CD4-positive, alpha-beta memory T cell (primary cell): Measurements from ENCODE around the gene NOTCH1. TPM values are rescaled to one million over a fixed set of nuclear protein-coding genes. Genes with fewer than 3 reads are reported as not detected.

Source experiments
- CTCF ChIA-PET: fragments of 350-600 bp; sonication (Branson Sonifier 250); formaldehyde crosslinking; loops from one replicate; lab custom pipeline; 2021; ENCODE audit warnings: inconsistent platforms; ENCODE audit not compliant: partially characterized antibody; lab: Charles Lee
- POLR2A ChIA-PET: fragments of 350-600 bp; sonication (Branson Sonifier 250); formaldehyde crosslinking; loops from one replicate; lab custom pipeline; 2021; ENCODE audit not compliant: partially characterized antibody; lab: Charles Lee
- DNase-seq, 5 donors: peaks; one replicate each; pipeline versions ENCODE4 v3.0.0 to v3.0.0-alpha.2; 2020 to 2022; ENCODE audit warnings: mixed read lengths in 1 of 5
- H3K27ac ChIP-seq: one replicate; pipeline ENCODE4 v1.7.0; 2013; ENCODE audit warnings: low read depth, low read length
- H3K27me3 ChIP-seq: 2 replicates; pipeline ENCODE4 v1.7.0; 2013; ENCODE audit warnings: mild to moderate bottlenecking, low read length, moderate library complexity; ENCODE audit not compliant: insufficient read depth
- H3K36me3 ChIP-seq: 2 replicates; pipeline ENCODE4 v1.7.0; 2013; ENCODE audit warnings: mild to moderate bottlenecking, low read length, moderate library complexity; ENCODE audit not compliant: insufficient read depth
- H3K4me1 ChIP-seq: 2 replicates; pipeline ENCODE4 v1.7.0; 2013; ENCODE audit warnings: mild to moderate bottlenecking, low read length, moderate library complexity; ENCODE audit not compliant: insufficient read depth
- H3K4me3 ChIP-seq, 2 donors: one replicate each; pipeline ENCODE4 v1.7.0; 2013; ENCODE audit warnings: low read length in 2 of 2, mild to moderate bottlenecking in 1 of 2
- H3K9me3 ChIP-seq, 2 donors: one replicate each; pipeline ENCODE4 v1.7.0; 2013; ENCODE audit warnings: low read length in 2 of 2, control low read depth in 1 of 2; ENCODE audit not compliant: control insufficient read depth in 1 of 2
- H3K27ac Mint-ChIP-seq, 7 donors: one replicate each; pipeline ENCODE4 v1.8.0; 2020 to 2021; ENCODE audit warnings: mixed read lengths in 7 of 7, mild to moderate bottlenecking in 6 of 7, inconsistent platforms in 3 of 7, moderate library complexity in 3 of 7
- H3K27me3 Mint-ChIP-seq, 2 donors: one replicate each; pipeline ENCODE4 v1.8.0; 2020 to 2021; ENCODE audit warnings: mixed read lengths in 2 of 2
- H3K36me3 Mint-ChIP-seq, 2 donors: one replicate each; pipeline ENCODE4 v1.8.0; 2020 to 2021; ENCODE audit warnings: mixed read lengths in 2 of 2, inconsistent platforms in 1 of 2, mild to moderate bottlenecking in 1 of 2
- H3K4me1 Mint-ChIP-seq, 4 donors: one replicate each; pipeline ENCODE4 v1.8.0; 2020 to 2021; ENCODE audit warnings: mixed read lengths in 4 of 4, mild to moderate bottlenecking in 1 of 4
- H3K4me3 Mint-ChIP-seq, 8 donors: one replicate each; pipeline ENCODE4 v1.8.0; 2020 to 2021; ENCODE audit warnings: mixed read lengths in 8 of 8, mild to moderate bottlenecking in 7 of 8, moderate library complexity in 6 of 8, inconsistent platforms in 3 of 8
- H3K9me3 Mint-ChIP-seq, 8 donors: one replicate each; pipeline ENCODE4 v1.8.0; 2020 to 2021; ENCODE audit warnings: mixed read lengths in 8 of 8, mild to moderate bottlenecking in 5 of 8, inconsistent platforms in 3 of 8, moderate library complexity in 1 of 8
- intact Hi-C: fragments of 100-400 bp; cut with micrococcal nuclease; formaldehyde crosslinking; loops from one replicate; pipeline ENCODE4 v1.15.1; 2023
- polyA plus RNA-seq, 2 donors: library from polyadenylated mRNA; unstranded; fragments of 300-500 nt; fragmentation: Illumina TruSeq; gene quantifications; one replicate each; pipeline ENCODE4 v1.2.3, GENCODE V29; 2021
- total RNA-seq, 2 experiments: library from RNA; stranded (reverse); gene quantifications; one replicate each; pipeline ENCODE4 v1.2.3, GENCODE V29; 2021

Gene NOTCH1
- total and polyA plus RNA-seq, 4 experiments from 2014 or later: 6.0 to 45.4 (median 43.0) TPM; not detected in 1

GRCh38 chr9:136513191-136513590 lies 32.7 kb downstream of the NOTCH1 start:
- H3K27ac ChIP-seq: no peak overlapping the region
- Mint-ChIP-seq H3K4me1 (no peaks in the 10 kb centered on the region), H3K27me3 (no peaks in the 10 kb centered on the region), H3K36me3 (peaks cover 0 to 15% of the 10 kb centered on the region in 2 donors), H3K9me3 (no peaks in the 10 kb centered on the region), H3K4me3 (no peak overlapping the region), H3K27ac (no peak overlapping the region)
- POLR2A ChIA-PET: no interaction called here
- no peak for DNase-seq
- H3K4me1 ChIP-seq: no peaks in the 10 kb centered on the region
- intact Hi-C loops: no loop called here
- no peak overlapping the region for H3K4me3 ChIP-seq
- no peaks in the 10 kb centered on the region for H3K9me3 ChIP-seq
- CTCF ChIA-PET: no interaction called here
- peaks cover 34% of the 10 kb centered on the region for H3K36me3 ChIP-seq
- H3K27me3 ChIP-seq: no peaks in the 10 kb centered on the region

- intact Hi-C loops: no loop called here
- no peaks in the 10 kb centered on the region for H3K27me3 Mint-ChIP-seq
- no peaks in the 10 kb centered on the region for H3K4me1 Mint-ChIP-seq
- POLR2A ChIA-PET: no interaction called here
- no peak overlapping the region for H3K27ac ChIP-seq
- no peaks in the 10 kb centered on the region for H3K4me1 ChIP-seq
- peak in 1 of 5 donors; percentile 20 for DNase-seq
- H3K27me3 ChIP-seq: no peaks in the 10 kb centered on the region
- peaks cover 34% of the 10 kb centered on the region for H3K36me3 ChIP-seq
- no peak overlapping the region for H3K4me3 ChIP-seq
- no peaks in the 10 kb centered on the region for H3K9me3 Mint-ChIP-seq
- CTCF ChIA-PET: no interaction called here
- peak overlapping the region in 1 of 7 donors; percentile 35 for H3K27ac Mint-ChIP-seq
- no peaks in the 10 kb centered on the region for H3K9me3 ChIP-seq
- peaks cover 0 to 19% of the 10 kb centered on the region in 2 donors for H3K36me3 Mint-ChIP-seq
- no peak overlapping the region for H3K4me3 Mint-ChIP-seq
Measured at GRCh38 chr9:136512651-136513071, 33.2 kb downstream of the NOTCH1 start.

- CTCF ChIA-PET: no interaction called here
- Histone ChIP-seq H3K4me1 (no peaks in the 10 kb centered on the region), H3K36me3 (peaks cover 38% of the 10 kb centered on the region), H3K27me3 (no peaks in the 10 kb centered on the region), H3K9me3 (no peaks in the 10 kb centered on the region), H3K4me3 (no peak overlapping the region), H3K27ac (no peak overlapping the region)
- DNase-seq: no peak
- H3K27me3 Mint-ChIP-seq: no peaks in the 10 kb centered on the region
- POLR2A ChIA-PET: no interaction called here
- no peaks in the 10 kb centered on the region for H3K9me3 Mint-ChIP-seq
- no peak overlapping the region for H3K27ac Mint-ChIP-seq
- no peak overlapping the region for H3K4me3 Mint-ChIP-seq
- H3K4me1 Mint-ChIP-seq: no peaks in the 10 kb centered on the region
- H3K36me3 Mint-ChIP-seq: peaks cover 0 to 19% of the 10 kb centered on the region in 2 donors
- intact Hi-C loops: no loop called here
Measured at GRCh38 chr9:136511670-136512592, 33.9 kb downstream of the NOTCH1 start.

- peaks cover under 1 to 14% of the 10 kb centered on the region in 2 donors for H3K36me3 Mint-ChIP-seq
- Histone ChIP-seq H3K27ac (no peak overlapping the region), H3K4me1 (no peaks in the 10 kb centered on the region), H3K9me3 (no peaks in the 10 kb centered on the region), H3K27me3 (no peaks in the 10 kb centered on the region), H3K4me3 (no peak overlapping the region), H3K36me3 (peaks cover 44% of the 10 kb centered on the region)
- H3K9me3 Mint-ChIP-seq: no peaks in the 10 kb centered on the region
- CTCF ChIA-PET: no interaction called here
- DNase-seq: no peak
- POLR2A ChIA-PET: no interaction called here
- no peaks in the 10 kb centered on the region for H3K27me3 Mint-ChIP-seq
- H3K27ac Mint-ChIP-seq: no peak overlapping the region
- H3K4me3 Mint-ChIP-seq: no peak overlapping the region
- no peaks in the 10 kb centered on the region for H3K4me1 Mint-ChIP-seq
- intact Hi-C loops: no loop called here
Measured at GRCh38 chr9:136511144-136511669, 34.6 kb downstream of the NOTCH1 start.

GRCh38 chr9:136510561-136510960 lies 35.3 kb downstream of the NOTCH1 start:
- POLR2A ChIA-PET: no interaction called here
- intact Hi-C loops: no loop called here
- peaks cover 4 to 13% of the 10 kb centered on the region in 2 donors for H3K36me3 Mint-ChIP-seq
- no peaks in the 10 kb centered on the region for H3K9me3 Mint-ChIP-seq
- no peaks in the 10 kb centered on the region for H3K27me3 ChIP-seq
- H3K27ac Mint-ChIP-seq: no peak overlapping the region
- no peak for DNase-seq
- H3K27ac ChIP-seq: no peak overlapping the region
- CTCF ChIA-PET: no interaction called here
- peaks cover 48% of the 10 kb centered on the region for H3K36me3 ChIP-seq
- H3K4me1 ChIP-seq: no peaks in the 10 kb centered on the region
- H3K4me3 Mint-ChIP-seq: no peak overlapping the region
- no peaks in the 10 kb centered on the region for H3K4me1 Mint-ChIP-seq
- H3K4me3 ChIP-seq: no peak overlapping the region
- H3K9me3 ChIP-seq: no peaks in the 10 kb centered on the region
- no peaks in the 10 kb centered on the region for H3K27me3 Mint-ChIP-seq

GRCh38 chr9:136509549-136509948 lies 36.3 kb downstream of the NOTCH1 start:
- CTCF ChIA-PET: no interaction called here
- peaks cover 52% of the 10 kb centered on the region for H3K36me3 ChIP-seq
- Mint-ChIP-seq H3K4me3 (no peak overlapping the region), H3K4me1 (no peaks in the 10 kb centered on the region), H3K36me3 (peaks cover 4 to 13% of the 10 kb centered on the region in 2 donors), H3K27ac (peak overlapping the region in 1 of 7 donors; percentile 24), H3K27me3 (no peaks in the 10 kb centered on the region), H3K9me3 (no peaks in the 10 kb centered on the region)
- H3K4me1 ChIP-seq: no peaks in the 10 kb centered on the region
- intact Hi-C loops: no loop called here
- POLR2A ChIA-PET: no interaction called here
- no peak overlapping the region for H3K4me3 ChIP-seq
- DNase-seq: no peak
- no peaks in the 10 kb centered on the region for H3K27me3 ChIP-seq
- H3K27ac ChIP-seq: no peak overlapping the region
- no peaks in the 10 kb centered on the region for H3K9me3 ChIP-seq

GRCh38 chr9:136508729-136509500 lies 36.9 kb downstream of the NOTCH1 start:
- peak overlapping the region in 1 of 7 donors; percentile 24 for H3K27ac Mint-ChIP-seq
- POLR2A ChIA-PET: no interaction called here
- peaks cover 58% of the 10 kb centered on the region for H3K36me3 ChIP-seq

More at GRCh38 chr9:136508729-136509500, 36.9 kb downstream of the NOTCH1 start:
- H3K4me1 Mint-ChIP-seq: no peaks in the 10 kb centered on the region
- H3K27me3 ChIP-seq: no peaks in the 10 kb centered on the region
- no peaks in the 10 kb centered on the region for H3K9me3 Mint-ChIP-seq
- no peaks in the 10 kb centered on the region for H3K9me3 ChIP-seq
- H3K4me3 Mint-ChIP-seq: no peak overlapping the region
- no peak overlapping the region for H3K27ac ChIP-seq
- no peaks in the 10 kb centered on the region for H3K4me1 ChIP-seq
- H3K36me3 Mint-ChIP-seq: peaks cover 4 to 15% of the 10 kb centered on the region in 2 donors
- no peak for DNase-seq
- no peak overlapping the region for H3K4me3 ChIP-seq
- H3K27me3 Mint-ChIP-seq: no peaks in the 10 kb centered on the region
- CTCF ChIA-PET: no interaction called here
- intact Hi-C loops: no loop called here
